Body of pancreas (tissue), 4 donors: ENCODE results near the gene RND1.

Experiments used
- CTCF ChIP-seq, 7 experiments: fragments of 450-650 bp in 4 of 7; fragments of 200-600 bp in 3 of 7; sonication (generic) in 3 of 7; IDR thresholded peaks; one replicate each; pipeline ENCODE4 v1.5.1; 2016 to 2019; ENCODE audit warnings: antibody characterized with exemption in 7 of 7
- POLR2A ChIP-seq, 3 donors: fragments of 450-650 bp; IDR thresholded peaks; one replicate each; pipeline ENCODE4 v1.6.1; 2016; ENCODE audit warnings: antibody characterized with exemption in 3 of 3, mild to moderate bottlenecking in 2 of 3

- TF ChIP-seq CTCF (IDR thresholded peaks at IDR 0.05): no peak
- no peak for TF ChIP-seq POLR2A (IDR thresholded peaks at IDR 0.05)
Measured at GRCh38 chr12:48813465-48814261, 52.0 kb downstream of the RND1 start.
